NCI-H146 treated with DMSO at 0.1 percent for 48 hours (cell line): ENCODE measurements around the gene MINK1.

ENCODE experiments used
- DNase-seq: peaks from one replicate; lab custom pipeline; 2025; ENCODE audit not compliant: unreplicated experiment; lab: John Stamatoyannopoulos, UW

The MINK1 gene

GRCh38 chr17:4928881-4929280, 95.7 kb downstream of the MINK1 start:
- DNase-seq = no peak

- no peak for DNase-seq
Measured at GRCh38 chr17:4931963-4932362, 98.8 kb downstream of the MINK1 start, which contains the start of gene GP1BA. Gene GP1BA, plus strand, starts transcription at chr17:4932277. Its CDS starts 328 bp downstream, at chr17:4932605.

- no peak for DNase-seq
Measured at GRCh38 chr17:4932756-4933155, 99.6 kb downstream of the MINK1 start.

- no peak for DNase-seq
Measured at GRCh38 chr17:4933646-4934045, 100.5 kb downstream of the MINK1 start.

GRCh38 chr17:4934173-4934979, 101.2 kb downstream of the MINK1 start:
- DNase-seq = no peak

GRCh38 chr17:4935650-4936049, 102.5 kb downstream of the MINK1 start:
- DNase-seq = no peak

GRCh38 chr17:4936436-4936835, 103.3 kb downstream of the MINK1 start:
- DNase-seq = no peak

GRCh38 chr17:4937553-4937952, 104.4 kb downstream of the MINK1 start:
- no peak for DNase-seq

GRCh38 chr17:4938069-4938491, 104.9 kb downstream of the MINK1 start:
- no peak for DNase-seq

GRCh38 chr17:4938688-4939545, 105.8 kb downstream of the MINK1 start:
- DNase-seq = no peak

- DNase-seq = no peak
Measured at GRCh38 chr17:4939546-4939795, 106.3 kb downstream of the MINK1 start.

- peak; percentile 96 for DNase-seq
Measured at GRCh38 chr17:4939796-4940554, 106.8 kb downstream of the MINK1 start, which contains the start of the genes RNF167 and SLC25A11. Gene RNF167, plus strand, starts transcription at chr17:4940268. Its CDS starts 642 bp downstream, at chr17:4940910. Gene SLC25A11, minus strand, starts transcription at chr17:4940046. Its CDS starts 136 bp downstream, at chr17:4939910.

GRCh38 chr17:4940555-4941318, 107.6 kb downstream of the MINK1 start:
- DNase-seq = no peak

- DNase-seq = no peak
Measured at GRCh38 chr17:4941319-4941610, 108.1 kb downstream of the MINK1 start.

- DNase-seq = no peak
Measured at GRCh38 chr17:4942760-4943508, 109.8 kb downstream of the MINK1 start.

GRCh38 chr17:4944163-4944553, 111.0 kb downstream of the MINK1 start:
- no peak for DNase-seq

- DNase-seq = no peak
Measured at GRCh38 chr17:4944554-4945175, 111.5 kb downstream of the MINK1 start.

GRCh38 chr17:4945176-4945943, 112.2 kb downstream of the MINK1 start:
- no peak for DNase-seq

- no peak for DNase-seq
Measured at GRCh38 chr17:4945944-4946280, 112.8 kb downstream of the MINK1 start.
